ENCODE results near the gene MZT2A.

DNA sequence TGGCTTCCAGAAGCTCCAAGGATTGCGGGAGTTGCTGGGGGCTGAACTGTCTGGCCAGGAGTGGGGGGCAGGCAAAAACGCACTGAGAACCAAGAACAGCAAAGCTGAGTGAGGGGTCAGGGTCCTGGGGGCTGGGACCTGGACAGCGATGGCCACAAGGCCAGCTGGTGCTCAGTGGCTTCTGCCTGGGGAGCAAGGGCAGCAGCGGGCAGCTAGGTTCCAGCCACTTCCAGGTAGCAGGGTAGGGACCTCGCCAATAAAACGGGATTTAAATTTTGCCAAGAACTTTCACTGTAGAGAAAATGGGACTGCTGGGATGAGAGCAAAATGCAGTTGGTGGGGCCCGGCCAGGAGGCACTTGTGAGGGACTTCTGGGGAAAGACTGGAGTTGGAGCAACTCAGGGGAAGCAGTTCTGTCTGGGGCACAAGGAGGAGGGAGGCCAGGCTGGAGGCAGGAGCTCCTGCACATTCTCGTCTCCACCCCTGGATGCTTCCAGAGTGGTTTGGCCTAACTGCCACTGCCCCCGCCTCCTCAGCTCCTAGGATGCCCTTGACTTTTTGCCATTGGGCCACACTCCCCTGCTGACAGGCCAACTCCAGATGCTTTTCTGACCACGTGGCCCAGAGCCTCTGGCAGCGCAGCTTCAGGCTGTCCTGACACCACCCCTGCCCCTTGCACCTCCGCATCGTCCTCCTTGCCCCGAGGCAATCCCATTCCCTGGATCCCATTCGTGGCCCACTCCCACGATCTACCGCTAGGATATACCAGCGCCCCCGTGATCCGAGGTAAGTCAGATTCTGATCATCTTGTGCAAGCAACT lies 30.0 kb upstream of the MZT2A start:
- TF ChIP-seq TCF12 (IDR thresholded peaks at IDR 0.05): no peak
- TF ChIP-seq MXI1 (IDR thresholded peaks at IDR 0.05; ENCODE audit: low read depth, low read length): no peak
- TF ChIP-seq, protein P1, sequence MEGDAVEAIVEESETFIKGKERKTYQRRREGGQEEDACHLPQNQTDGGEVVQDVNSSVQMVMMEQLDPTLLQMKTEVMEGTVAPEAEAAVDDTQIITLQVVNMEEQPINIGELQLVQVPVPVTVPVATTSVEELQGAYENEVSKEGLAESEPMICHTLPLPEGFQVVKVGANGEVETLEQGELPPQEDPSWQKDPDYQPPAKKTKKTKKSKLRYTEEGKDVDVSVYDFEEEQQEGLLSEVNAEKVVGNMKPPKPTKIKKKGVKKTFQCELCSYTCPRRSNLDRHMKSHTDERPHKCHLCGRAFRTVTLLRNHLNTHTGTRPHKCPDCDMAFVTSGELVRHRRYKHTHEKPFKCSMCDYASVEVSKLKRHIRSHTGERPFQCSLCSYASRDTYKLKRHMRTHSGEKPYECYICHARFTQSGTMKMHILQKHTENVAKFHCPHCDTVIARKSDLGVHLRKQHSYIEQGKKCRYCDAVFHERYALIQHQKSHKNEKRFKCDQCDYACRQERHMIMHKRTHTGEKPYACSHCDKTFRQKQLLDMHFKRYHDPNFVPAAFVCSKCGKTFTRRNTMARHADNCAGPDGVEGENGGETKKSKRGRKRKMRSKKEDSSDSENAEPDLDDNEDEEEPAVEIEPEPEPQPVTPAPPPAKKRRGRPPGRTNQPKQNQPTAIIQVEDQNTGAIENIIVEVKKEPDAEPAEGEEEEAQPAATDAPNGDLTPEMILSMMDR (IDR thresholded peaks at IDR 0.05): no peak
- no peak for TF ChIP-seq EP300 (IDR thresholded peaks at IDR 0.05; ENCODE audit: borderline replicate concordance in 1 of 2, low read depth in 1 of 2, low read length in 1 of 2)
- TF ChIP-seq, protein P2, sequence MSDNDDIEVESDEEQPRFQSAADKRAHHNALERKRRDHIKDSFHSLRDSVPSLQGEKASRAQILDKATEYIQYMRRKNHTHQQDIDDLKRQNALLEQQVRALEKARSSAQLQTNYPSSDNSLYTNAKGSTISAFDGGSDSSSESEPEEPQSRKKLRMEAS (IDR thresholded peaks at IDR 0.05; ENCODE audit: low read depth): no peak
- TF ChIP-seq RCOR1 (IDR thresholded peaks at IDR 0.05; ENCODE audit: low read length): no peak
- no peak for TF ChIP-seq RAD21 (IDR thresholded peaks at IDR 0.05; ENCODE audit: low read length)
- no peak for TF ChIP-seq CHD2 (IDR thresholded peaks at IDR 0.05; ENCODE audit: low read length, partially characterized antibody)
- no peak for TF ChIP-seq RFX5 (IDR thresholded peaks at IDR 0.05; ENCODE audit: low read length)
- TF ChIP-seq, protein P3, sequence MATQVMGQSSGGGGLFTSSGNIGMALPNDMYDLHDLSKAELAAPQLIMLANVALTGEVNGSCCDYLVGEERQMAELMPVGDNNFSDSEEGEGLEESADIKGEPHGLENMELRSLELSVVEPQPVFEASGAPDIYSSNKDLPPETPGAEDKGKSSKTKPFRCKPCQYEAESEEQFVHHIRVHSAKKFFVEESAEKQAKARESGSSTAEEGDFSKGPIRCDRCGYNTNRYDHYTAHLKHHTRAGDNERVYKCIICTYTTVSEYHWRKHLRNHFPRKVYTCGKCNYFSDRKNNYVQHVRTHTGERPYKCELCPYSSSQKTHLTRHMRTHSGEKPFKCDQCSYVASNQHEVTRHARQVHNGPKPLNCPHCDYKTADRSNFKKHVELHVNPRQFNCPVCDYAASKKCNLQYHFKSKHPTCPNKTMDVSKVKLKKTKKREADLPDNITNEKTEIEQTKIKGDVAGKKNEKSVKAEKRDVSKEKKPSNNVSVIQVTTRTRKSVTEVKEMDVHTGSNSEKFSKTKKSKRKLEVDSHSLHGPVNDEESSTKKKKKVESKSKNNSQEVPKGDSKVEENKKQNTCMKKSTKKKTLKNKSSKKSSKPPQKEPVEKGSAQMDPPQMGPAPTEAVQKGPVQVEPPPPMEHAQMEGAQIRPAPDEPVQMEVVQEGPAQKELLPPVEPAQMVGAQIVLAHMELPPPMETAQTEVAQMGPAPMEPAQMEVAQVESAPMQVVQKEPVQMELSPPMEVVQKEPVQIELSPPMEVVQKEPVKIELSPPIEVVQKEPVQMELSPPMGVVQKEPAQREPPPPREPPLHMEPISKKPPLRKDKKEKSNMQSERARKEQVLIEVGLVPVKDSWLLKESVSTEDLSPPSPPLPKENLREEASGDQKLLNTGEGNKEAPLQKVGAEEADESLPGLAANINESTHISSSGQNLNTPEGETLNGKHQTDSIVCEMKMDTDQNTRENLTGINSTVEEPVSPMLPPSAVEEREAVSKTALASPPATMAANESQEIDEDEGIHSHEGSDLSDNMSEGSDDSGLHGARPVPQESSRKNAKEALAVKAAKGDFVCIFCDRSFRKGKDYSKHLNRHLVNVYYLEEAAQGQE (IDR thresholded peaks at IDR 0.05; ENCODE audit: low read depth, low read length): no peak

All from SK-N-SH (cell line).